Cardiac muscle cell (in vitro differentiated cells and primary cell): ENCODE data around the gene ABHD16A. TPM values are rescaled to one million over a fixed set of nuclear protein-coding genes. Genes with fewer than 3 reads are reported as not detected.

ENCODE experiments used
- DNase-seq, 2 donors: peaks; one replicate each; pipeline versions ENCODE4 v3.0.0 to v3.0.0-alpha.2; 2010 to 2017; ENCODE audit warnings: low read depth in 1 of 2, low spot score in 1 of 2
- H3K27ac ChIP-seq: fragments of 200-600 bp; sonication (generic); 2 replicates; pipeline ENCODE4 v1.5.1; 2016
- H3K27me3 ChIP-seq: fragments of 200-600 bp; sonication (generic); 2 replicates; pipeline ENCODE4 v1.6.0; 2016; ENCODE audit warnings: control low read depth
- H3K36me3 ChIP-seq: fragments of 200-600 bp; sonication (generic); 2 replicates; pipeline ENCODE4 v1.5.1; 2016; ENCODE audit warnings: control low read depth
- H3K4me1 ChIP-seq: fragments of 200-600 bp; sonication (generic); 2 replicates; pipeline ENCODE4 v1.8.1; 2017; ENCODE audit warnings: low read depth, mild to moderate bottlenecking, mixed run types
- H3K4me3 ChIP-seq: fragments of 200-600 bp; sonication (generic); 2 replicates; pipeline ENCODE4 v1.5.1; 2016; ENCODE audit warnings: mild to moderate bottlenecking
- H3K9me3 ChIP-seq: fragments of 200-600 bp; sonication (generic); 2 replicates; pipeline ENCODE4 v1.5.1; 2017; ENCODE audit warnings: low read depth, mild to moderate bottlenecking, control low read depth
- polyA plus RNA-seq: library from polyadenylated mRNA; unstranded; fragments of >200 nt; fragmentation: Nextera tagmentation; extraction: Ambion mirVana; gene quantifications from 2 replicates; pipeline ENCODE4 v1.2.1, GENCODE V29; 2016
- total RNA-seq: library from RNA; depleted of rRNA; stranded (reverse); fragments of >200 nt; gene quantifications from 2 replicates; pipeline ENCODE4 v1.2.3, GENCODE V29; 2016
- TF ChIP-seq, protein P1 (sequence below): IDR thresholded peaks from 2 replicates; pipeline ENCODE4 v1.5.1; 2012; ENCODE audit warnings: low read depth, mild to moderate bottlenecking, low read length

ABHD16A gene
- total and polyA plus RNA-seq, 2 experiments from 2014 or later = 48.0 to 65.1 TPM

- Histone ChIP-seq H3K4me3 (no peak overlapping the region), H3K9me3 (no peaks in the 10 kb centered on the region), H3K36me3 (peaks cover 82% of the 10 kb centered on the region), H3K4me1 (no peaks in the 10 kb centered on the region), H3K27ac (no peak overlapping the region), H3K27me3 (no peaks in the 10 kb centered on the region)
- TF ChIP-seq, protein P1, sequence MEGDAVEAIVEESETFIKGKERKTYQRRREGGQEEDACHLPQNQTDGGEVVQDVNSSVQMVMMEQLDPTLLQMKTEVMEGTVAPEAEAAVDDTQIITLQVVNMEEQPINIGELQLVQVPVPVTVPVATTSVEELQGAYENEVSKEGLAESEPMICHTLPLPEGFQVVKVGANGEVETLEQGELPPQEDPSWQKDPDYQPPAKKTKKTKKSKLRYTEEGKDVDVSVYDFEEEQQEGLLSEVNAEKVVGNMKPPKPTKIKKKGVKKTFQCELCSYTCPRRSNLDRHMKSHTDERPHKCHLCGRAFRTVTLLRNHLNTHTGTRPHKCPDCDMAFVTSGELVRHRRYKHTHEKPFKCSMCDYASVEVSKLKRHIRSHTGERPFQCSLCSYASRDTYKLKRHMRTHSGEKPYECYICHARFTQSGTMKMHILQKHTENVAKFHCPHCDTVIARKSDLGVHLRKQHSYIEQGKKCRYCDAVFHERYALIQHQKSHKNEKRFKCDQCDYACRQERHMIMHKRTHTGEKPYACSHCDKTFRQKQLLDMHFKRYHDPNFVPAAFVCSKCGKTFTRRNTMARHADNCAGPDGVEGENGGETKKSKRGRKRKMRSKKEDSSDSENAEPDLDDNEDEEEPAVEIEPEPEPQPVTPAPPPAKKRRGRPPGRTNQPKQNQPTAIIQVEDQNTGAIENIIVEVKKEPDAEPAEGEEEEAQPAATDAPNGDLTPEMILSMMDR = no peak
- DNase-seq = no peak
Observed at GRCh38 chr6:31643818-31644454, 59.2 kb downstream of the ABHD16A start.

- Histone ChIP-seq H3K36me3 (peaks cover 80% of the 10 kb centered on the region), H3K9me3 (no peaks in the 10 kb centered on the region), H3K27ac (no peak overlapping the region), H3K4me1 (no peaks in the 10 kb centered on the region), H3K27me3 (no peaks in the 10 kb centered on the region), H3K4me3 (no peak overlapping the region)
- TF ChIP-seq, protein P1 = no peak
- DNase-seq = no peak
Observed at GRCh38 chr6:31642798-31643570, 60.1 kb downstream of the ABHD16A start.

GRCh38 chr6:31641370-31641769 is 61.8 kb downstream of the ABHD16A start:
- TF ChIP-seq, protein P1 = no peak

DNA sequence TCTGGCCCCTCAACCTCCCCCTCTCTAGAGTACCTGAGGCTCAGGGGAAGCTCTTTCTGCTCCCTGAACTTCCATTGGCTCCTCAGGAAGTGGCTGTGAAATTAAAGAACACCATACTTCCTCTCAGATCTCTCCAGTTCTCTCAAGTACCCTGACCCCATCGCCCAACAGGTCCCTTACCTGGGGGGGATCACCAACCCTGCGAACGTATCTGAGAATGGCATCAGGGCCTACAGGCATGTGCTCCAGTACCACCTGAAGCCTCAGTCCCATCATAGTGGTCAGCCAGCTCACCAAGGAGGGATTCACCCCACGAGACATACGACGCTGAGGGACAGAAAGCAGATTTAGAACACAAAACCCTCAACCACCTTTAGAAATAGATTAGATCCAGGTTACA is 62.5 kb downstream of the ABHD16A start:
- no peaks in the 10 kb centered on the region for H3K4me1 ChIP-seq
- TF ChIP-seq, protein P1 = no peak

More at GRCh38 chr6:31641370-31641769, 61.8 kb downstream of the ABHD16A start:
- no peak for DNase-seq
- Histone ChIP-seq H3K27ac (no peak overlapping the region), H3K4me3 (no peak overlapping the region), H3K27me3 (no peaks in the 10 kb centered on the region), H3K36me3 (peaks cover 85% of the 10 kb centered on the region), H3K9me3 (no peaks in the 10 kb centered on the region), H3K4me1 (no peaks in the 10 kb centered on the region)

DNA sequence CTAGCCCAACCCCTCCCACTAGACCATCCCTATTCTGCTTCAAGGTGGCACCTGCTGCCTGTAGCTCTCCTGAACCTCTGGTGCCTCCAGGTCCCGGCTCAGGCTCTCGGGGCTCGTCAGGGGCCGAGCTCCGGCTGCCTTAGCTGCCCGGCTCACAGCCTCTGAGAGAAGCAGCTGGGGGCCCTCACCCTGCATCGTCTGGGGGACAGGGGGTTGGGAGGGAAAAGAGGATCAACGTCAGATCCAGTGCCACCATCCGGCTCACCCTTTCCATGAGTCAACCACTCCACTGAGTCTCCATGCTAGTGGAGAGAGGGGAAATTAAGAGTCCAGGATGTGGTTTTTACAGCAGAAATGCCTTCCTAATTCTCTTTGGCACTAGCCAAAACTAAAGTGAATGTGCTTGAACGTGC is 63.7 kb downstream of the ABHD16A start:
- Histone ChIP-seq H3K4me3 (no peak overlapping the region), H3K9me3 (no peaks in the 10 kb centered on the region), H3K27me3 (no peaks in the 10 kb centered on the region), H3K36me3 (peaks cover 86% of the 10 kb centered on the region), H3K4me1 (no peaks in the 10 kb centered on the region), H3K27ac (peak overlapping the region; percentile 73)
- TF ChIP-seq, protein P1 = no peak
- DNase-seq = peak in 1 of 2 donors; percentile 50

More for the DNA sequence above, 62.5 kb downstream of the ABHD16A start:
- Histone ChIP-seq H3K27me3 (no peaks in the 10 kb centered on the region), H3K36me3 (peaks cover 86% of the 10 kb centered on the region), H3K4me3 (no peak overlapping the region), H3K27ac (no peak overlapping the region), H3K9me3 (no peaks in the 10 kb centered on the region)
- DNase-seq = no peak
